A549 treated with AZD9567 at 1 μM for 4 hours (cell line): Measurements from ENCODE around the gene AP5S1. TPM values are rescaled to one million over a fixed set of nuclear protein-coding genes. Genes with fewer than 3 reads are reported as not detected.

Source experiments
- total RNA-seq: library from RNA; stranded (reverse); fragments of 200-300 nt; extraction: Qiagen RNA extraction; gene quantifications from 5 replicates; pipeline ENCODE4 v1.2.3, GENCODE V29; 2022; ENCODE audit not compliant: insufficient read depth

The AP5S1 gene
- total RNA-seq = 18.0 to 19.7 TPM (median 18.7 TPM) in 5 replicates

GRCh38 chr20:3820048-3820900 lies at the start of gene AP5S1:
TSS of gene AP5S1 (plus strand) at chr20:3820547. CDS start at chr20:3822118, 1,571 bp downstream.

GRCh38 chr20:3781153-3781910 lies 39.0 kb upstream of the AP5S1 start, which contains the start of gene SPEF1:
TSS of gene SPEF1 (minus strand) at chr20:3781448. CDS start at chr20:3781287, 161 bp downstream.

GRCh38 chr20:3786665-3787323 lies 33.6 kb upstream of the AP5S1 start, which contains the start of gene CENPB:
TSS of gene CENPB (minus strand) at chr20:3786740. CDS start at chr20:3786483, 257 bp downstream.

GRCh38 chr20:3795511-3796468 lies 24.6 kb upstream of the AP5S1 start, which contains the start of gene CDC25B:
TSS of gene CDC25B (plus strand) at chr20:3796310. CDS start at chr20:3796532, 222 bp downstream.

GRCh38 chr20:3846740-3847428 lies 26.5 kb downstream of the AP5S1 start, which contains the start of gene MAVS:
TSS of gene MAVS (plus strand) at chr20:3846834. CDS start at chr20:3854625, 7,791 bp downstream.

Other genes with a start within 250 kb of the AP5S1 start
- not detected in 5 replicates for gene GFRA4, start 157.1 kb upstream of the AP5S1 start, total RNA-seq
- 0.06 to 0.09 TPM (median 0.06 TPM) in 3 of 5 replicates, not detected in the others for gene ADAM33, start 138.5 kb upstream of the AP5S1 start, total RNA-seq
- 0.01 to 0.03 TPM (median 0.03 TPM) in 3 of 5 replicates, not detected in the others for gene SIGLEC1, start 107.9 kb upstream of the AP5S1 start, total RNA-seq
- gene HSPA12B, start 87.9 kb upstream of the AP5S1 start, total RNA-seq = 0.46 to 0.70 TPM (median 0.56 TPM) in 4 of 5 replicates, not detected in the other
- 127 to 178 TPM (median 163 TPM) in 5 replicates for gene ADISSP, start 52.8 kb upstream of the AP5S1 start, total RNA-seq
- 2.0 to 2.4 TPM (median 2.1 TPM) in 4 of 5 replicates, not detected in the other for gene SPEF1, start 39.1 kb upstream of the AP5S1 start, total RNA-seq
- 112 to 119 TPM (median 115 TPM) in 5 replicates for gene CENPB, start 33.8 kb upstream of the AP5S1 start, total RNA-seq
- gene CDC25B, start 24.2 kb upstream of the AP5S1 start, total RNA-seq = 174 to 209 TPM (median 207 TPM) in 5 replicates
- 19.0 to 22.4 TPM (median 21.8 TPM) in 5 replicates for gene MAVS, start 26.3 kb downstream of the AP5S1 start, total RNA-seq
- gene PANK2, start 68.8 kb downstream of the AP5S1 start, total RNA-seq = 55.0 to 59.2 TPM (median 56.6 TPM) in 5 replicates
- 14.0 to 18.8 TPM (median 16.0 TPM) in 5 replicates for gene RNF24, start 195.0 kb downstream of the AP5S1 start, total RNA-seq